Measurements from ENCODE around the gene GNG12.

DNA sequence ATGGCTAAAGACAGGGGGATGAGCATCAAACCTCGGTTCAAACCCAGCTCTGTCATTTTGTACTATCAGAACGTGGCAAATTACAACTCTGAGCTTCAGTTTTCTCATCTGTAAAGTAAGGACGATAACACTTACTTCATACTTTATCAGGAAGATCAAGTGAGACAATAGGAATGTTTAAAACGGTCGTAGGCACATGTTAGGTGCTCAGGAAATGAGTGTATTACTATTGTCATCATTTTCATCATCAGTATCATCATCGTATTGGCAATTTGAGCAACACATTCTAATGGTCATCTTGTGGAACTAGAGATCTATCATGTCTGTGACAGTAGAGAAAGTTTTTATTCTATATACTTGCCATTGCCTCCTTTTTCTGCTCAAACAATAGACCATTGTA is 170.4 kb downstream of the GNG12 start:
- no peak for TF ChIP-seq POLR2A (IDR thresholded peaks at IDR 0.05)
- TF ChIP-seq, protein P1, sequence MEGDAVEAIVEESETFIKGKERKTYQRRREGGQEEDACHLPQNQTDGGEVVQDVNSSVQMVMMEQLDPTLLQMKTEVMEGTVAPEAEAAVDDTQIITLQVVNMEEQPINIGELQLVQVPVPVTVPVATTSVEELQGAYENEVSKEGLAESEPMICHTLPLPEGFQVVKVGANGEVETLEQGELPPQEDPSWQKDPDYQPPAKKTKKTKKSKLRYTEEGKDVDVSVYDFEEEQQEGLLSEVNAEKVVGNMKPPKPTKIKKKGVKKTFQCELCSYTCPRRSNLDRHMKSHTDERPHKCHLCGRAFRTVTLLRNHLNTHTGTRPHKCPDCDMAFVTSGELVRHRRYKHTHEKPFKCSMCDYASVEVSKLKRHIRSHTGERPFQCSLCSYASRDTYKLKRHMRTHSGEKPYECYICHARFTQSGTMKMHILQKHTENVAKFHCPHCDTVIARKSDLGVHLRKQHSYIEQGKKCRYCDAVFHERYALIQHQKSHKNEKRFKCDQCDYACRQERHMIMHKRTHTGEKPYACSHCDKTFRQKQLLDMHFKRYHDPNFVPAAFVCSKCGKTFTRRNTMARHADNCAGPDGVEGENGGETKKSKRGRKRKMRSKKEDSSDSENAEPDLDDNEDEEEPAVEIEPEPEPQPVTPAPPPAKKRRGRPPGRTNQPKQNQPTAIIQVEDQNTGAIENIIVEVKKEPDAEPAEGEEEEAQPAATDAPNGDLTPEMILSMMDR (IDR thresholded peaks at IDR 0.05), result no peak

Measured in testis (tissue), 2 donors.